Measurements from ENCODE around the gene PRKCE. TPM values are rescaled to one million over a fixed set of nuclear protein-coding genes. Genes with fewer than 3 reads are reported as not detected.

Gene PRKCE
- total and polyA plus RNA-seq, 11 donors = 4.1 to 22.3 (median 16.2) TPM

DNA sequence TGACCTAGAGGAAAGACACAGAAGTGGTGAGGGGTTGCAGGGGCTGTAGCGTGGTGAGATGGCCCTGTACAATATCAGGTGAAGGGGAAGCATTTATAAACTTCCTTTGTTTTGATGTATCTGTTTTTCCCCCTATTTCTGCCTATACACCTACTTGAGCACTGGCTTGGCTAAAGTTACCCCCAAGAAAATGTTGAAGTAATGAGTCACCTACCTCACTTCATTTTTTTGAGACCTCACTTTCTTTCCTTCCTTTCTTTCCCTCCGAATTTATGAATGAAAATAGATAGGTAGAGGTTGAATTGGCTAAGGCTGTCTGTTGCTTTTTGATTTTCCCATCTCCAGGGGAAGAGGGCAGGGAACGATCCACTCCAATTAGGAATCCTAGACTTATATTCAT, 414.6 kb downstream of the PRKCE start:
- TF ChIP-seq, protein P1, sequence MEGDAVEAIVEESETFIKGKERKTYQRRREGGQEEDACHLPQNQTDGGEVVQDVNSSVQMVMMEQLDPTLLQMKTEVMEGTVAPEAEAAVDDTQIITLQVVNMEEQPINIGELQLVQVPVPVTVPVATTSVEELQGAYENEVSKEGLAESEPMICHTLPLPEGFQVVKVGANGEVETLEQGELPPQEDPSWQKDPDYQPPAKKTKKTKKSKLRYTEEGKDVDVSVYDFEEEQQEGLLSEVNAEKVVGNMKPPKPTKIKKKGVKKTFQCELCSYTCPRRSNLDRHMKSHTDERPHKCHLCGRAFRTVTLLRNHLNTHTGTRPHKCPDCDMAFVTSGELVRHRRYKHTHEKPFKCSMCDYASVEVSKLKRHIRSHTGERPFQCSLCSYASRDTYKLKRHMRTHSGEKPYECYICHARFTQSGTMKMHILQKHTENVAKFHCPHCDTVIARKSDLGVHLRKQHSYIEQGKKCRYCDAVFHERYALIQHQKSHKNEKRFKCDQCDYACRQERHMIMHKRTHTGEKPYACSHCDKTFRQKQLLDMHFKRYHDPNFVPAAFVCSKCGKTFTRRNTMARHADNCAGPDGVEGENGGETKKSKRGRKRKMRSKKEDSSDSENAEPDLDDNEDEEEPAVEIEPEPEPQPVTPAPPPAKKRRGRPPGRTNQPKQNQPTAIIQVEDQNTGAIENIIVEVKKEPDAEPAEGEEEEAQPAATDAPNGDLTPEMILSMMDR (IDR thresholded peaks at IDR 0.05) = no peak
- TF ChIP-seq POLR2A (IDR thresholded peaks at IDR 0.05) = no peak
- intact Hi-C loops (cut with DNase I) = loop anchor here in 7 of 10 donors (5.0 to 10.0 kb wide), 7 partner anchors 49 to 301 kb away; partner anchors contain the start of gene EPAS1 (in 4 of the 7)
- no peak overlapping the region for H3K4me3 ChIP-seq
- DNase-seq (no peak), ATAC-seq (no peak)
- 85 to 92% (median 87%) methylated on average over 3 of the region's 3 CpGs for WGBS, 4 donors
- H3K4me1 ChIP-seq = peaks cover 0 to 51% (median 17%) of the 10 kb centered on the region in 12 donors
- H3K27ac ChIP-seq = peak overlapping the region in 9 of 12 donors; percentile 3 to 69 (median 40)
- H3K36me3 ChIP-seq = no peaks in the 10 kb centered on the region
- H3K27me3 ChIP-seq = no peaks in the 10 kb centered on the region
- no peaks in the 10 kb centered on the region for H3K9me3 ChIP-seq

- H3K27me3 ChIP-seq = no peaks in the 10 kb centered on the region
- WGBS, 4 donors = 82 to 91% (median 89%) methylated on average over 5 of the region's 5 CpGs
- peak overlapping the region in 7 of 12 donors; percentile 12 to 69 (median 40) for H3K27ac ChIP-seq
- ATAC-seq (no peak), DNase-seq (no peak)
- no peaks in the 10 kb centered on the region for H3K36me3 ChIP-seq
- H3K4me3 ChIP-seq = no peak overlapping the region
- H3K4me1 ChIP-seq = peaks cover 0 to 51% (median 17%) of the 10 kb centered on the region in 12 donors
- intact Hi-C loops (cut with DNase I) = loop anchor here in 7 of 10 donors (5.0 to 10.0 kb wide), 7 partner anchors 48 to 301 kb away; partner anchors contain the start of gene EPAS1 (in 4 of the 7)
- no peak for TF ChIP-seq POLR2A (IDR thresholded peaks at IDR 0.05)
- TF ChIP-seq, protein P1 (IDR thresholded peaks at IDR 0.05) = no peak
- H3K9me3 ChIP-seq = no peaks in the 10 kb centered on the region
Observed at GRCh38 chr2:46066601-46067000, 415.1 kb downstream of the PRKCE start.

GRCh38 chr2:46067062-46067461, 415.6 kb downstream of the PRKCE start:
- Histone ChIP-seq H3K9me3 (no peaks in the 10 kb centered on the region), H3K36me3 (no peaks in the 10 kb centered on the region), H3K27me3 (no peaks in the 10 kb centered on the region), H3K4me1 (peaks cover 0 to 50% (median 17%) of the 10 kb centered on the region in 12 donors), H3K27ac (peak overlapping the region in 9 of 12 donors; percentile 18 to 69 (median 54)), H3K4me3 (no peak overlapping the region)
- TF ChIP-seq, protein P1 (IDR thresholded peaks at IDR 0.05) = no peak
- TF ChIP-seq POLR2A (IDR thresholded peaks at IDR 0.05) = no peak
- intact Hi-C loops (cut with DNase I) = loop anchor here in 7 of 10 donors (5.0 to 10.0 kb wide), 7 partner anchors 48 to 300 kb away; partner anchors contain the start of gene EPAS1 (in 4 of the 7)
- WGBS, 4 donors = 89 to 95% (median 90%) methylated on average over 3 of the region's 3 CpGs
- no peak for ATAC-seq
- no peak for DNase-seq

DNA sequence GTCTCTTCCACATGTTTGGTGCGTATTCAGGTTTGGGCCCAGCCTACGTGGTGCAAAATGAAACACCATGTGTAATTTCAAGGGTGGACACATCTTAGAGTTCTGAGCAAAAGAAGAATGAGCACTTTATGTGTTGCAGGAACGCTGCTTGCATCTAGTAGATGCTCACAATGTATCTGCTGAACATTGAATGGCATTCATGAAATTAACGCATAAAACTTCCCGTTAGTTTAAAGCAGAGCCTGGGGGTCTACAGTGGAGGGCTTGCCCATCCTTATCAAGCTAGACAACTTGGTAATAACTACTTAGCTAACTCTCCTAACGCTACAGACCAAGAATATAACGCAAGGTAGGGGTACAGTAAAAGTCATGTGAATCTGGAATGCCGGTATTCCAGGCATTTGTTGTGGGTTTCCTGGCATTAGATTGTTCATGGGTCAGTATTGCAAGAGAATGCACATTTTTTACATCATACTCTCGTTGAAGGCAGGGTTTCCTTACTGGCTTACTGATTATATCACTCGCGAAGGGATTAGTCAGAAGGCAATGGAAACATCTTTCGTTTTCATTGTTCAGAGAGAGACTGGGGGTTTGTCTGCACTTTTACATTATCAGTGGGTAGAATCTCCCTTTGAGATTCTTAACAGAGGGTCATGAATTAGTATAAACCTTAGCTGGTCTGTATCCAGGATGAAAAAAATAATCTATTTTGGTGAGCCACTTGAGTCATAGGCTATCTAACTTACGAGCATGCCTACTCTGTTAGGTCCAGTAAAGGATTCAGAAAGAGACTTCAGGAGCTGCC, 416.2 kb downstream of the PRKCE start:
- peaks cover 0 to 44% (median 17%) of the 10 kb centered on the region in 12 donors for H3K4me1 ChIP-seq
- H3K4me3 ChIP-seq = no peak overlapping the region
- WGBS, 4 donors = 73 to 79% (median 74%) methylated on average over 13 of the region's 13 CpGs

More for the DNA sequence above, 416.2 kb downstream of the PRKCE start:
- no peak for TF ChIP-seq POLR2A (IDR thresholded peaks at IDR 0.05)
- TF ChIP-seq, protein P1 (IDR thresholded peaks at IDR 0.05) = no peak
- intact Hi-C loops (cut with DNase I) = loop anchor here in 7 of 10 donors (5.0 to 10.0 kb wide), 7 partner anchors 47 to 300 kb away; partner anchors contain the start of gene EPAS1 (in 4 of the 7)
- Histone ChIP-seq H3K36me3 (no peaks in the 10 kb centered on the region), H3K27ac (peak overlapping the region in 11 of 12 donors; percentile 2 to 69 (median 44)), H3K9me3 (no peaks in the 10 kb centered on the region), H3K27me3 (no peaks in the 10 kb centered on the region)
- DNase-seq (no peak), ATAC-seq (peak; percentile 32 to 79 (median 66))
